HEK293 (cell line): ENCODE measurements around the gene AKT2.
A peak's percentile ranks its signal among the peaks of the same experiment; 100 is the strongest.

Experiments used
- KLF10 ChIP-seq: fragments of 450-650 bp; IDR thresholded peaks from 2 replicates; pipeline ENCODE4 v1.5.1; 2018; ENCODE audit warnings: missing biosample characterization, mild to moderate bottlenecking, missing genetic modification characterization
- KLF9 ChIP-seq: fragments of 450-650 bp; formaldehyde crosslinking; IDR thresholded peaks from 2 replicates; pipeline ENCODE4 v1.5.1; 2016; ENCODE audit warnings: missing biosample characterization, missing genetic modification characterization, low read depth
- SETDB1 ChIP-seq: IDR thresholded peaks from one replicate; pipeline ENCODE4 v1.6.1; 2017; ENCODE audit warnings: mild to moderate bottlenecking, low read length, moderate library complexity, mixed read lengths; ENCODE audit not compliant: insufficient read length
- SP2 ChIP-seq: fragments of 450-650 bp; formaldehyde crosslinking; IDR thresholded peaks from 2 replicates; pipeline ENCODE4 v1.5.1; 2016; ENCODE audit warnings: missing biosample characterization, missing genetic modification characterization
- SP3 ChIP-seq: fragments of 450-650 bp; formaldehyde crosslinking; IDR thresholded peaks from 2 replicates; pipeline ENCODE4 v1.5.1; 2016; ENCODE audit warnings: missing biosample characterization, missing genetic modification characterization
- TCF7L2 ChIP-seq: IDR thresholded peaks from 2 replicates; pipeline ENCODE4 v1.6.1; 2011; ENCODE audit warnings: low read depth, mild to moderate bottlenecking, inconsistent platforms, low read length, moderate library complexity, borderline replicate concordance
- ZBTB20 ChIP-seq: fragments of 450-650 bp; formaldehyde crosslinking; IDR thresholded peaks from 2 replicates; pipeline ENCODE4 v1.5.1; 2016; ENCODE audit warnings: missing biosample characterization, missing genetic modification characterization
- ZBTB8A ChIP-seq: fragments of 450-650 bp; formaldehyde crosslinking; IDR thresholded peaks from 2 replicates; pipeline ENCODE4 v1.5.1; 2016; ENCODE audit warnings: missing biosample characterization, missing genetic modification characterization
- ZNF121 ChIP-seq: fragments of 450-650 bp; formaldehyde crosslinking; IDR thresholded peaks from 2 replicates; pipeline ENCODE4 v1.5.1; 2016; ENCODE audit warnings: missing biosample characterization, missing genetic modification characterization
- ZNF266 ChIP-seq: fragments of 450-650 bp; formaldehyde crosslinking; IDR thresholded peaks from 2 replicates; pipeline ENCODE4 v1.5.1; 2016; ENCODE audit warnings: missing biosample characterization, missing genetic modification characterization, low read depth
- ZNF280D ChIP-seq: fragments of 450-650 bp; formaldehyde crosslinking; IDR thresholded peaks from 2 replicates; pipeline ENCODE4 v1.5.1; 2016; ENCODE audit warnings: missing biosample characterization, missing genetic modification characterization
- ZNF292 ChIP-seq: fragments of 450-650 bp; formaldehyde crosslinking; IDR thresholded peaks from 2 replicates; pipeline ENCODE4 v1.5.1; 2016; ENCODE audit warnings: low read depth, missing biosample characterization, missing genetic modification characterization, borderline replicate concordance
- ZNF324 ChIP-seq: fragments of 450-650 bp; formaldehyde crosslinking; IDR thresholded peaks from 2 replicates; pipeline ENCODE4 v1.5.1; 2016; ENCODE audit warnings: missing biosample characterization, missing genetic modification characterization
- ZNF341 ChIP-seq: fragments of 450-650 bp; formaldehyde crosslinking; IDR thresholded peaks from 2 replicates; pipeline ENCODE4; 2016; ENCODE audit warnings: low read depth, missing biosample characterization, missing genetic modification characterization
- ZNF394 ChIP-seq: fragments of 450-650 bp; formaldehyde crosslinking; IDR thresholded peaks from 2 replicates; pipeline ENCODE4 v1.5.1; 2016; ENCODE audit warnings: missing biosample characterization, missing genetic modification characterization, mild to moderate bottlenecking, moderate library complexity, borderline replicate concordance
- ZNF473 ChIP-seq: fragments of 450-650 bp; formaldehyde crosslinking; IDR thresholded peaks from 2 replicates; pipeline ENCODE4 v1.5.1; 2017; ENCODE audit warnings: missing biosample characterization, missing genetic modification characterization
- ZNF521 ChIP-seq: fragments of 450-650 bp; formaldehyde crosslinking; IDR thresholded peaks from 2 replicates; pipeline ENCODE4 v1.5.1; 2017; ENCODE audit warnings: missing biosample characterization, mild to moderate bottlenecking, missing genetic modification characterization
- ZNF555 ChIP-seq: fragments of 450-650 bp; formaldehyde crosslinking; conservative IDR thresholded peaks from 2 replicates; pipeline ENCODE4 v1.5.1; 2017; ENCODE audit warnings: missing biosample characterization, mild to moderate bottlenecking, missing genetic modification characterization, inconsistent platforms
- ZNF658 ChIP-seq: fragments of 450-650 bp; formaldehyde crosslinking; IDR thresholded peaks from 2 replicates; pipeline ENCODE4; 2016; ENCODE audit warnings: missing biosample characterization, missing genetic modification characterization
- ZNF660 ChIP-seq: fragments of 450-650 bp; IDR thresholded peaks from 2 replicates; pipeline ENCODE4 v1.5.1; 2018; ENCODE audit warnings: missing biosample characterization, mild to moderate bottlenecking, missing genetic modification characterization
- ZNF747 ChIP-seq: fragments of 450-650 bp; formaldehyde crosslinking; IDR thresholded peaks from 2 replicates; pipeline ENCODE4 v1.5.1; 2016; ENCODE audit warnings: missing biosample characterization, missing genetic modification characterization
- ZNF76 ChIP-seq: fragments of 450-650 bp; formaldehyde crosslinking; IDR thresholded peaks from 2 replicates; pipeline ENCODE4; 2016; ENCODE audit warnings: low read depth, missing biosample characterization, missing genetic modification characterization, borderline replicate concordance
- ZSCAN23 ChIP-seq: fragments of 450-650 bp; formaldehyde crosslinking; IDR thresholded peaks from 2 replicates; pipeline ENCODE4 v1.5.1; 2016; ENCODE audit warnings: missing biosample characterization, missing genetic modification characterization
- ZXDB ChIP-seq: fragments of 450-650 bp; formaldehyde crosslinking; IDR thresholded peaks from 2 replicates; pipeline ENCODE4 v1.5.1; 2016; ENCODE audit warnings: missing biosample characterization, missing genetic modification characterization
- TF ChIP-seq, protein P1 (sequence below): fragments of 450-650 bp; formaldehyde crosslinking; IDR thresholded peaks from 2 replicates; pipeline ENCODE4 v1.5.1; 2016; ENCODE audit warnings: missing biosample characterization, missing genetic modification characterization
- TF ChIP-seq, protein P2 (sequence below): fragments of 450-650 bp; formaldehyde crosslinking; IDR thresholded peaks from 2 replicates; pipeline ENCODE4 v1.5.1; 2016; ENCODE audit warnings: missing biosample characterization, missing genetic modification characterization
- TF ChIP-seq, protein P3 (sequence below): fragments of 450-650 bp; formaldehyde crosslinking; IDR thresholded peaks from 2 replicates; pipeline ENCODE4 v1.5.1; 2016; ENCODE audit warnings: missing biosample characterization, missing genetic modification characterization
- TF ChIP-seq, protein P4 (sequence below): fragments of 450-650 bp; formaldehyde crosslinking; IDR thresholded peaks from 2 replicates; pipeline ENCODE4 v1.5.1; 2017; ENCODE audit warnings: missing biosample characterization, missing genetic modification characterization

AKT2 gene

DNA sequence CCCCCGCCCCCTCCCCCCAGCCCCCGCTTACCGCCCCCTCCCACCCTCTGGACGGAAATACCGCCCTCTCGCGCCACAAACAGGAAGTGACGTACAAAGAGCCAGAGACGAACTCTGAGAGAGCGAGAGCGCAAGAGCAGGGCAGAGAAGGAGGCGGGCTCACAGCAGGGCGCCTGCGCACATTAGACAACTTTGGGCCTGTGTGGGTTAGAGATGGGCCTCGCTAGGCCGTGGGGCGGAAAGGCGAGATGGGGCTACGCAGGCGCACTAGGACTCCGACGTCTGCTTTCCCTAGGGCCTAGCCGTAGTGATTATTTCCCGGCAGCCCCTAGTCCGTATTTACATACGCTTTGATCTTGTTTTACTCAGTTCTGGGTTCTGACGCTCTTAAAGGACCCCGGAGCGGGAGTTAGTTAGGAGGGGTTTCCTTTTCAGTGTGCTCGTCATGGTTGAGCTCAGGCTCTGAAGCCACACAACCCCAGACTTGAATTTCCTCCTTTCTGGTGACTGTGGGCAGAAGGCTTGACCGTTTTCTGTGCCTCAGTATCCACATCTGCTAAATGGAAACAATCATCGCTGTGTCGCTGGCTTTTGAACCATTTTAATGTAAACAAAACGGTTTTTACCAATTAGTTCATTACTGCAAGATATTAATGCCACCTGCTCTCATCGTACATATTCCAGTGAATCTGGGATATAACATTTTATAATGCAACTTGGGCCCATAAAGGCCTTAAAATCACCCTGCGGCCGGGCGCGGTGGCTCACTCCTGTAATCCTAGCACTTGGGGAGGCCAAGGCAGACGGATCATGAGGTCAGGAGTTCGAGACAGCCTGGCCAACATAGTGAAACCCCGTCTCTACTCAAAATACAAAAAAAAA is 449 bp upstream of the AKT2 start (continued):
- TF ChIP-seq ZNF324 (tag by site-specific recombination) (peak; percentile 83), ZBTB20 (tag by site-specific recombination) (0 out of 2 replicates have a peak, but pooled peaks have one; percentile 8), ZNF747 (tag by site-specific recombination) (no peak), ZXDB (tag by site-specific recombination) (peak; percentile 88), SP2 (tag by site-specific recombination) (peak; percentile 97), ZNF280D (no peak), ZNF292 (tag by site-specific recombination) (no peak), ZNF660 (tag by site-specific recombination) (peak; percentile 90), ZNF658 (tag by site-specific recombination) (no peak), TCF7L2 (peak; percentile 99), ZNF121 (tag by site-specific recombination) (peak; percentile 84), ZNF521 (tag by site-specific recombination) (no peak), KLF9 (tag by site-specific recombination) (no peak), ZNF76 (tag by site-specific recombination) (peak; percentile 94), SETDB1 (no peak), ZNF473 (no peak), ZNF394 (no peak), ZNF555 (tag by site-specific recombination) (no peak), ZSCAN23 (tag by site-specific recombination) (no peak), ZNF266 (tag by site-specific recombination) (no peak), ZNF341 (tag by site-specific recombination) (no peak), ZBTB8A (tag by site-specific recombination) (peak; percentile 80; the same call in 1 of the 2 replicates), SP3 (peak; percentile 77), KLF10 (tag by site-specific recombination) (0 out of 2 replicates have a peak, but pooled peaks have one; percentile 12)
- TF ChIP-seq, protein P1, sequence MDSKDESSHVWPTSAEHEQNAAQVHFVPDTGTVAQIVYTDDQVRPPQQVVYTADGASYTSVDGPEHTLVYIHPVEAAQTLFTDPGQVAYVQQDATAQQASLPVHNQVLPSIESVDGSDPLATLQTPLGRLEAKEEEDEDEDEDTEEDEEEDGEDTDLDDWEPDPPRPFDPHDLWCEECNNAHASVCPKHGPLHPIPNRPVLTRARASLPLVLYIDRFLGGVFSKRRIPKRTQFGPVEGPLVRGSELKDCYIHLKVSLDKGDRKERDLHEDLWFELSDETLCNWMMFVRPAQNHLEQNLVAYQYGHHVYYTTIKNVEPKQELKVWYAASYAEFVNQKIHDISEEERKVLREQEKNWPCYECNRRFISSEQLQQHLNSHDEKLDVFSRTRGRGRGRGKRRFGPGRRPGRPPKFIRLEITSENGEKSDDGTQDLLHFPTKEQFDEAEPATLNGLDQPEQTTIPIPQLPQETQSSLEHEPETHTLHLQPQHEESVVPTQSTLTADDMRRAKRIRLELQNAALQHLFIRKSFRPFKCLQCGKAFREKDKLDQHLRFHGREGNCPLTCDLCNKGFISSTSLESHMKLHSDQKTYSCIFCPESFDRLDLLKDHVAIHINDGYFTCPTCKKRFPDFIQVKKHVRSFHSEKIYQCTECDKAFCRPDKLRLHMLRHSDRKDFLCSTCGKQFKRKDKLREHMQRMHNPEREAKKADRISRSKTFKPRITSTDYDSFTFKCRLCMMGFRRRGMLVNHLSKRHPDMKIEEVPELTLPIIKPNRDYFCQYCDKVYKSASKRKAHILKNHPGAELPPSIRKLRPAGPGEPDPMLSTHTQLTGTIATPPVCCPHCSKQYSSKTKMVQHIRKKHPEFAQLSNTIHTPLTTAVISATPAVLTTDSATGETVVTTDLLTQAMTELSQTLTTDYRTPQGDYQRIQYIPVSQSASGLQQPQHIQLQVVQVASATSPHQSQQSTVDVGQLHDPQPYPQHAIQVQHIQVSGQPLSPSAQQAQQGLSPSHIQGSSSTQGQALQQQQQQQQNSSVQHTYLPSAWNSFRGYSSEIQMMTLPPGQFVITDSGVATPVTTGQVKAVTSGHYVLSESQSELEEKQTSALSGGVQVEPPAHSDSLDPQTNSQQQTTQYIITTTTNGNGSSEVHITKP (tag by site-specific recombination): peak; percentile 10
- TF ChIP-seq, protein P2, sequence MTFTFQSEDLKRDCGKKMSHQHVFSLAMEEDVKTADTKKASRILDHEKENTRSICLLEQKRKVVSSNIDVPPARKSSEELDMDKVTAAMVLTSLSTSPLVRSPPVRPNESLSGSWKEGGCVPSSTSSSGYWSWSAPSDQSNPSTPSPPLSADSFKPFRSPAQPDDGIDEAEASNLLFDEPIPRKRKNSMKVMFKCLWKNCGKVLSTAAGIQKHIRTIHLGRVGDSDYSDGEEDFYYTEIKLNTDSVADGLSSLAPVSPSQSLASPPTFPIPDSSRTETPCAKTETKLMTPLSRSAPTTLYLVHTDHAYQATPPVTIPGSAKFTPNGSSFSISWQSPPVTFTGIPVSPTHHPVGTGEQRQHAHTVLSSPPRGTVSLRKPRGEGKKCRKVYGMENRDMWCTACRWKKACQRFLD (tag by site-specific recombination): no peak
- TF ChIP-seq, protein P3, sequence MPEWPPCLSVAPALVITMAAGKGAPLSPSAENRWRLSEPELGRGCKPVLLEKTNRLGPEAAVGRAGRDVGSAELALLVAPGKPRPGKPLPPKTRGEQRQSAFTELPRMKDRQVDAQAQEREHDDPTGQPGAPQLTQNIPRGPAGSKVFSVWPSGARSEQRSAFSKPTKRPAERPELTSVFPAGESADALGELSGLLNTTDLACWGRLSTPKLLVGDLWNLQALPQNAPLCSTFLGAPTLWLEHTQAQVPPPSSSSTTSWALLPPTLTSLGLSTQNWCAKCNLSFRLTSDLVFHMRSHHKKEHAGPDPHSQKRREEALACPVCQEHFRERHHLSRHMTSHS (tag by site-specific recombination): no peak
- TF ChIP-seq, protein P4, sequence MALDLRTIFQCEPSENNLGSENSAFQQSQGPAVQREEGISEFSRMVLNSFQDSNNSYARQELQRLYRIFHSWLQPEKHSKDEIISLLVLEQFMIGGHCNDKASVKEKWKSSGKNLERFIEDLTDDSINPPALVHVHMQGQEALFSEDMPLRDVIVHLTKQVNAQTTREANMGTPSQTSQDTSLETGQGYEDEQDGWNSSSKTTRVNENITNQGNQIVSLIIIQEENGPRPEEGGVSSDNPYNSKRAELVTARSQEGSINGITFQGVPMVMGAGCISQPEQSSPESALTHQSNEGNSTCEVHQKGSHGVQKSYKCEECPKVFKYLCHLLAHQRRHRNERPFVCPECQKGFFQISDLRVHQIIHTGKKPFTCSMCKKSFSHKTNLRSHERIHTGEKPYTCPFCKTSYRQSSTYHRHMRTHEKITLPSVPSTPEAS: no peak
